ENCODE measurements around the gene PRPF39. TPM values are rescaled to one million over a fixed set of nuclear protein-coding genes. Genes with fewer than 3 reads are reported as not detected.

PRPF39 gene
- total and polyA plus RNA-seq, 4 donors: 3.1 to 25.1 (median 15.1) TPM

DNA sequence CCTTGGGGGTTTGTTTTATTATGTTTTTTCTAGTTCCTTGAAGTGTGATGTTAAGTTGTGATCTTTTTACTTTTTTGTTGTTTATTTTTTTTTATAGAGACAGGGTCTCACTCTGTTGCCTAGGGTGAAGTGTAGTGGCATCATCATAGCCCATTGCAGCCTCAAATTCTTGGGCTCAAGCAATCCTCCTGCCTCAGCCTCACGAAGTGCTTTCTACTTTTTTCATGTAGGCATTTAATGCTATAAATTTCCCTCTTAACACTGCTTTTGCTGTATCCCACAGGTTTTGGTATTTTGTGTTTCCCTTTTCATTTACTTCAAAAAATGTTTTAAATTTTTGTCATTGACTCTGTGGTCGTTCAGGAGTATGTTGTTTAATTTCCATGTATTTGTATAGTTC is 26.6 kb upstream of the PRPF39 start:
- H3K36me3 ChIP-seq (ENCODE audit: control insufficient read depth in 4 of 4, insufficient read depth in 3 of 4, low read depth in 1 of 4, low read length in 3 of 4): peaks cover 2 to 12% (median 3%) of the 10 kb centered on the region in 4 donors
- H3K4me3 ChIP-seq (ENCODE audit: low read depth in 1 of 3, low read length in 3 of 3): no peak overlapping the region
- 86% methylated on average over 2 of the region's 2 CpGs for WGBS
- no peaks in the 10 kb centered on the region for H3K27me3 ChIP-seq (ENCODE audit: control insufficient read depth in 4 of 4, insufficient read depth in 4 of 4, low read length in 3 of 4)
- TF ChIP-seq JUND (IDR thresholded peaks at IDR 0.05) (no peak), MAX (IDR thresholded peaks at IDR 0.05) (no peak), YY1 (IDR thresholded peaks at IDR 0.05) (no peak), TAF1 (conservative IDR thresholded peaks at IDR 0.05) (no peak), NR2F2 (IDR thresholded peaks at IDR 0.05) (no peak), RAD21 (IDR thresholded peaks at IDR 0.05) (no peak), FOXA2 (IDR thresholded peaks at IDR 0.05) (no peak), HNF4A (conservative IDR thresholded peaks at IDR 0.05) (no peak), RXRA (IDR thresholded peaks at IDR 0.05) (no peak), SP1 (IDR thresholded peaks at IDR 0.05) (no peak), EGR1 (IDR thresholded peaks at IDR 0.05; ENCODE audit: low read depth in 2 of 2) (no peak), REST (IDR thresholded peaks at IDR 0.05) (no peak), FOXA1 (IDR thresholded peaks at IDR 0.05) (no peak), HNF4G (IDR thresholded peaks at IDR 0.05) (no peak), GABPA (IDR thresholded peaks at IDR 0.05 in 1 of 2, conservative IDR thresholded peaks at IDR 0.05 in 1 of 2) (no peak)
- TF ChIP-seq, protein P1, sequence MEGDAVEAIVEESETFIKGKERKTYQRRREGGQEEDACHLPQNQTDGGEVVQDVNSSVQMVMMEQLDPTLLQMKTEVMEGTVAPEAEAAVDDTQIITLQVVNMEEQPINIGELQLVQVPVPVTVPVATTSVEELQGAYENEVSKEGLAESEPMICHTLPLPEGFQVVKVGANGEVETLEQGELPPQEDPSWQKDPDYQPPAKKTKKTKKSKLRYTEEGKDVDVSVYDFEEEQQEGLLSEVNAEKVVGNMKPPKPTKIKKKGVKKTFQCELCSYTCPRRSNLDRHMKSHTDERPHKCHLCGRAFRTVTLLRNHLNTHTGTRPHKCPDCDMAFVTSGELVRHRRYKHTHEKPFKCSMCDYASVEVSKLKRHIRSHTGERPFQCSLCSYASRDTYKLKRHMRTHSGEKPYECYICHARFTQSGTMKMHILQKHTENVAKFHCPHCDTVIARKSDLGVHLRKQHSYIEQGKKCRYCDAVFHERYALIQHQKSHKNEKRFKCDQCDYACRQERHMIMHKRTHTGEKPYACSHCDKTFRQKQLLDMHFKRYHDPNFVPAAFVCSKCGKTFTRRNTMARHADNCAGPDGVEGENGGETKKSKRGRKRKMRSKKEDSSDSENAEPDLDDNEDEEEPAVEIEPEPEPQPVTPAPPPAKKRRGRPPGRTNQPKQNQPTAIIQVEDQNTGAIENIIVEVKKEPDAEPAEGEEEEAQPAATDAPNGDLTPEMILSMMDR (IDR thresholded peaks at IDR 0.05; ENCODE audit: low read depth, low read length, missing input control): no peak
- TF ChIP-seq, protein P2, sequence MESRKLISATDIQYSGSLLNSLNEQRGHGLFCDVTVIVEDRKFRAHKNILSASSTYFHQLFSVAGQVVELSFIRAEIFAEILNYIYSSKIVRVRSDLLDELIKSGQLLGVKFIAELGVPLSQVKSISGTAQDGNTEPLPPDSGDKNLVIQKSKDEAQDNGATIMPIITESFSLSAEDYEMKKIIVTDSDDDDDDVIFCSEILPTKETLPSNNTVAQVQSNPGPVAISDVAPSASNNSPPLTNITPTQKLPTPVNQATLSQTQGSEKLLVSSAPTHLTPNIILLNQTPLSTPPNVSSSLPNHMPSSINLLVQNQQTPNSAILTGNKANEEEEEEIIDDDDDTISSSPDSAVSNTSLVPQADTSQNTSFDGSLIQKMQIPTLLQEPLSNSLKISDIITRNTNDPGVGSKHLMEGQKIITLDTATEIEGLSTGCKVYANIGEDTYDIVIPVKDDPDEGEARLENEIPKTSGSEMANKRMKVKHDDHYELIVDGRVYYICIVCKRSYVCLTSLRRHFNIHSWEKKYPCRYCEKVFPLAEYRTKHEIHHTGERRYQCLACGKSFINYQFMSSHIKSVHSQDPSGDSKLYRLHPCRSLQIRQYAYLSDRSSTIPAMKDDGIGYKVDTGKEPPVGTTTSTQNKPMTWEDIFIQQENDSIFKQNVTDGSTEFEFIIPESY (IDR thresholded peaks at IDR 0.05): no peak
- TF ChIP-seq, protein P3, sequence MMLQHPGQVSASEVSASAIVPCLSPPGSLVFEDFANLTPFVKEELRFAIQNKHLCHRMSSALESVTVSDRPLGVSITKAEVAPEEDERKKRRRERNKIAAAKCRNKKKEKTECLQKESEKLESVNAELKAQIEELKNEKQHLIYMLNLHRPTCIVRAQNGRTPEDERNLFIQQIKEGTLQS (IDR thresholded peaks at IDR 0.05): no peak
- no peak overlapping the region for H3K27ac ChIP-seq (ENCODE audit: low read depth in 1 of 2, low read length in 2 of 2)
- peaks cover 0 to 3% (median 0%) of the 10 kb centered on the region in 4 donors for H3K4me1 ChIP-seq (ENCODE audit: control insufficient read depth in 4 of 4, insufficient read depth in 4 of 4, low read length in 3 of 4)
- H3K9me3 ChIP-seq (ENCODE audit: control insufficient read depth in 4 of 4, low read length in 3 of 4): no peaks in the 10 kb centered on the region
- H3K9ac ChIP-seq (ENCODE audit: low read depth in 1 of 2, low read length in 2 of 2): no peak overlapping the region
- no peak for DNase-seq (ENCODE audit: low spot score)

Measured in liver (tissue), 9 donors.